SK-N-SH treated with all-trans-retinoic acid at 6 μM for 48 hours (cell line): ENCODE measurements around the gene TNFRSF11A.

ENCODE experiments used
- ATAC-seq: fragments of 200-7000 bp; cut with Tn5 transposase; 3 replicates; pipeline ENCODE4 v1.9.1; 2020; ENCODE audit warnings: mild to moderate bottlenecking, moderate library complexity
- ARNTL ChIP-seq: fragments of 450-650 bp; formaldehyde crosslinking; IDR thresholded peaks from 2 replicates; pipeline ENCODE4 v1.5.0; 2020; ENCODE audit warnings: low read depth, mild to moderate bottlenecking, moderate library complexity, borderline replicate concordance
- BACH2 ChIP-seq: fragments of 250-450 bp; sonication (Bioruptor Pico); IDR thresholded peaks from 2 replicates; pipeline ENCODE4 v1.9.0; 2021; ENCODE audit warnings: mild to moderate bottlenecking, borderline replicate concordance
- CSDC2 ChIP-seq: fragments of 250-450 bp; sonication (Bioruptor Pico); IDR thresholded peaks from 2 replicates; pipeline ENCODE4 v1.5.0; 2020; ENCODE audit warnings: mild to moderate bottlenecking, moderate library complexity
- ESRRG ChIP-seq: fragments of 250-450 bp; sonication (Bioruptor Pico); IDR thresholded peaks from 2 replicates; pipeline ENCODE4 v1.6.1; 2021; ENCODE audit warnings: mild to moderate bottlenecking
- GLIS3 ChIP-seq: fragments of 250-450 bp; sonication (Bioruptor Pico); IDR thresholded peaks from 2 replicates; pipeline ENCODE4 v1.5.0; 2020; ENCODE audit warnings: mild to moderate bottlenecking, moderate library complexity
- ISL1 ChIP-seq: fragments of 250-450 bp; sonication (Bioruptor Pico); IDR thresholded peaks from 2 replicates; pipeline ENCODE4 v2.1.2; 2022; ENCODE audit warnings: mild to moderate bottlenecking, moderate library complexity
- OSR1 ChIP-seq: fragments of 250-450 bp; sonication (Bioruptor Pico); IDR thresholded peaks from 2 replicates; pipeline ENCODE4 v1.8.0; 2022; ENCODE audit warnings: moderate library complexity, mild to moderate bottlenecking, inconsistent platforms
- POU6F1 ChIP-seq: fragments of 250-450 bp; sonication (Bioruptor Pico); IDR thresholded peaks from 2 replicates; pipeline ENCODE4 v1.8.0; 2021; ENCODE audit warnings: low read depth, mild to moderate bottlenecking, moderate library complexity, borderline replicate concordance
- PPARA ChIP-seq: fragments of 250-450 bp; sonication (Bioruptor Pico); IDR thresholded peaks from 2 replicates; pipeline ENCODE4 v1.5.0; 2020; ENCODE audit warnings: mild to moderate bottlenecking, borderline replicate concordance
- RARB ChIP-seq: fragments of 250-450 bp; sonication (Bioruptor Pico); IDR thresholded peaks from 2 replicates; pipeline ENCODE4 v1.8.0; 2021; ENCODE audit warnings: mild to moderate bottlenecking, moderate library complexity
- TCF4 ChIP-seq: fragments of 250-450 bp; sonication (Bioruptor Pico); IDR thresholded peaks from 2 replicates; pipeline ENCODE4 v1.8.0; 2021; ENCODE audit warnings: mild to moderate bottlenecking, moderate library complexity, borderline replicate concordance
- TOX ChIP-seq: fragments of 250-450 bp; sonication (Bioruptor Pico); IDR thresholded peaks from 2 replicates; pipeline ENCODE4 v1.8.0; 2021; ENCODE audit warnings: mild to moderate bottlenecking, moderate library complexity, borderline replicate concordance
- TSHZ2 ChIP-seq: fragments of 250-450 bp; sonication (Bioruptor Pico); IDR thresholded peaks from 2 replicates; pipeline ENCODE4 v1.5.0; 2020; ENCODE audit warnings: mild to moderate bottlenecking, moderate library complexity
- ZC3H10 ChIP-seq: fragments of 250-450 bp; sonication (Bioruptor Pico); IDR thresholded peaks from 2 replicates; pipeline ENCODE4 v1.5.1; 2021; ENCODE audit warnings: mild to moderate bottlenecking, moderate library complexity
- ZFP3 ChIP-seq: fragments of 250-450 bp; sonication (Bioruptor Pico); IDR thresholded peaks from 2 replicates; pipeline ENCODE4 v1.5.0; 2020; ENCODE audit warnings: mild to moderate bottlenecking, moderate library complexity
- ZFP30 ChIP-seq: fragments of 450-650 bp; formaldehyde crosslinking; IDR thresholded peaks from 2 replicates; pipeline ENCODE4 v1.5.0; 2022; ENCODE audit warnings: mild to moderate bottlenecking, moderate library complexity
- ZNF565 ChIP-seq: fragments of 450-650 bp; formaldehyde crosslinking; conservative IDR thresholded peaks from 2 replicates; pipeline ENCODE4 v1.5.0; 2020; ENCODE audit warnings: low read depth, mild to moderate bottlenecking, moderate library complexity
- ZNF70 ChIP-seq: fragments of 450-650 bp; formaldehyde crosslinking; IDR thresholded peaks from 2 replicates; pipeline ENCODE4 v1.5.0; 2020; ENCODE audit warnings: mild to moderate bottlenecking, moderate library complexity
- ZNF8 ChIP-seq: fragments of 450-650 bp; formaldehyde crosslinking; IDR thresholded peaks from 2 replicates; pipeline ENCODE4 v1.5.0; 2020; ENCODE audit warnings: mild to moderate bottlenecking, moderate library complexity
- TF ChIP-seq, protein P1 (sequence below): fragments of 250-450 bp; sonication (Bioruptor Pico); IDR thresholded peaks from 2 replicates; pipeline ENCODE4 v1.5.1; 2021; ENCODE audit warnings: mild to moderate bottlenecking, moderate library complexity
- TF ChIP-seq, protein P2 (sequence below): fragments of 250-450 bp; sonication (Bioruptor Pico); IDR thresholded peaks from 2 replicates; pipeline ENCODE4 v1.8.0; 2020; ENCODE audit warnings: mild to moderate bottlenecking, moderate library complexity, borderline replicate concordance

The TNFRSF11A gene

DNA sequence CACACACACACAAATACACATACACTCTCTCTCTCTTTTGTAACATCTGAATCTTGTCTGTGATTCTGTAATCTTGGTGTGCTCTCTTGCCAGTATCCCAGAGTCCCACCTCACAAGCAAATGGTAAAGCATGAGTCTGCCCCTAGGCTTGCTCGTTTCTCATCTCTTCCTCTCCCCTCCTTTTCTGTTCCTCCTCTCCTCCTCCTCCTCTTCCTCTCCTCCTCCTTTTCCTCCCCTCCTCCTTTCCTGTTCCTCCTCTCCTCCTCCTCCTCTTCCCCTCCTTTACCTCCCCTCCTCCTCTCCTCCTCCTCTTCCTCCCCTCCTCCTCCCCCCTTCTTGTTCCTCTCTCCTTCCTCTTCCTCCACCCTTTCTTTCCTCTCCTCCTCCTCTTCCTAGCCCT, 59.0 kb downstream of the TNFRSF11A start (continued):
- TF ChIP-seq, protein P1, sequence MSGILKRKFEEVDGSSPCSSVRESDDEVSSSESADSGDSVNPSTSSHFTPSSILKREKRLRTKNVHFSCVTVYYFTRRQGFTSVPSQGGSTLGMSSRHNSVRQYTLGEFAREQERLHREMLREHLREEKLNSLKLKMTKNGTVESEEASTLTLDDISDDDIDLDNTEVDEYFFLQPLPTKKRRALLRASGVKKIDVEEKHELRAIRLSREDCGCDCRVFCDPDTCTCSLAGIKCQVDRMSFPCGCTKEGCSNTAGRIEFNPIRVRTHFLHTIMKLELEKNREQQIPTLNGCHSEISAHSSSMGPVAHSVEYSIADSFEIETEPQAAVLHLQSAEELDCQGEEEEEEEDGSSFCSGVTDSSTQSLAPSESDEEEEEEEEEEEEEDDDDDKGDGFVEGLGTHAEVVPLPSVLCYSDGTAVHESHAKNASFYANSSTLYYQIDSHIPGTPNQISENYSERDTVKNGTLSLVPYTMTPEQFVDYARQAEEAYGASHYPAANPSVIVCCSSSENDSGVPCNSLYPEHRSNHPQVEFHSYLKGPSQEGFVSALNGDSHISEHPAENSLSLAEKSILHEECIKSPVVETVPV (CRISPR knock-in tag): no peak

GRCh38 chr18:62384610-62385097, 59.5 kb downstream of the TNFRSF11A start:
- TF ChIP-seq ESRRG (CRISPR knock-in tag): no peak
- TF ChIP-seq TOX (CRISPR knock-in tag): no peak
- TF ChIP-seq ZFP30 (CRISPR knock-in tag): no peak
- TF ChIP-seq ARNTL (CRISPR knock-in tag): no peak
- no peak for TF ChIP-seq RARB (CRISPR knock-in tag)
- TF ChIP-seq ZNF70 (CRISPR knock-in tag): no peak
- no peak for TF ChIP-seq TSHZ2 (CRISPR knock-in tag)
- TF ChIP-seq ZNF565: no peak
- TF ChIP-seq, protein P2, sequence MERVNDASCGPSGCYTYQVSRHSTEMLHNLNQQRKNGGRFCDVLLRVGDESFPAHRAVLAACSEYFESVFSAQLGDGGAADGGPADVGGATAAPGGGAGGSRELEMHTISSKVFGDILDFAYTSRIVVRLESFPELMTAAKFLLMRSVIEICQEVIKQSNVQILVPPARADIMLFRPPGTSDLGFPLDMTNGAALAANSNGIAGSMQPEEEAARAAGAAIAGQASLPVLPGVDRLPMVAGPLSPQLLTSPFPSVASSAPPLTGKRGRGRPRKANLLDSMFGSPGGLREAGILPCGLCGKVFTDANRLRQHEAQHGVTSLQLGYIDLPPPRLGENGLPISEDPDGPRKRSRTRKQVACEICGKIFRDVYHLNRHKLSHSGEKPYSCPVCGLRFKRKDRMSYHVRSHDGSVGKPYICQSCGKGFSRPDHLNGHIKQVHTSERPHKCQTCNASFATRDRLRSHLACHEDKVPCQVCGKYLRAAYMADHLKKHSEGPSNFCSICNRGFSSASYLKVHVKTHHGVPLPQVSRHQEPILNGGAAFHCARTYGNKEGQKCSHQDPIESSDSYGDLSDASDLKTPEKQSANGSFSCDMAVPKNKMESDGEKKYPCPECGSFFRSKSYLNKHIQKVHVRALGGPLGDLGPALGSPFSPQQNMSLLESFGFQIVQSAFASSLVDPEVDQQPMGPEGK (CRISPR knock-in tag): no peak
- TF ChIP-seq ZC3H10 (CRISPR knock-in tag): no peak
- TF ChIP-seq CSDC2: no peak
- TF ChIP-seq ZFP3: no peak
- TF ChIP-seq GLIS3 (CRISPR knock-in tag): no peak
- TF ChIP-seq POU6F1: no peak
- ATAC-seq: no peak

DNA sequence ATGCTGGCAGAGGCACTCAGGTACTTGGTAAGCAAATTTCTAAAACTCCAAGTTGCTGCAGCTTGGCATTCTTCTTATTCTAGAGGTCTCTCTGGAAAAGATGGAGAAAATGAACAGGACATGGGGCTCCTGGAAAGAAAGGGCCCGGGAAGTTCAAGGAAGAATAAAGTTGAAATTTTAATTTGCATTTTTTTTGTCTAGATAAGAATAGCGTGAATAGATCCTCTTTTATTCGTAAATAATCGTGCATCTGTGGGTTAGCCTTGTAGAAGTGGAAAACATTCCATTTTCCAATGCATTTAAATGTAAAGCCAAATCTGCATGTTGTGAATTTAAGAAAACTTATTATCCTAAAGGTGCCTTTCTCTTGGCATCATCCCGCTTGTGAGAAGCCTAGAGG, 61.0 kb downstream of the TNFRSF11A start:
- TF ChIP-seq BACH2 (CRISPR knock-in tag) (no peak), TOX (CRISPR knock-in tag) (no peak), ARNTL (CRISPR knock-in tag) (no peak), OSR1 (no peak), GLIS3 (CRISPR knock-in tag) (no peak), ZNF8 (CRISPR knock-in tag) (no peak), ISL1 (CRISPR knock-in tag) (no peak), TCF4 (CRISPR knock-in tag) (no peak), POU6F1 (no peak), ESRRG (CRISPR knock-in tag) (no peak), ZFP3 (no peak), CSDC2 (no peak), TSHZ2 (CRISPR knock-in tag) (no peak), ZC3H10 (CRISPR knock-in tag) (no peak), ZFP30 (CRISPR knock-in tag) (no peak), ZNF70 (CRISPR knock-in tag) (no peak), PPARA (no peak)
- TF ChIP-seq, protein P2 (CRISPR knock-in tag): no peak
- ATAC-seq: no peak
